HepG2 (cell line): ENCODE measurements around the gene TREML4. TPM values are rescaled to one million over a fixed set of nuclear protein-coding genes. Genes with fewer than 3 reads are reported as not detected.

ENCODE experiments used
- RBM39 ChIP-seq: fragments of 200-400 bp; formaldehyde crosslinking; IDR thresholded peaks from one replicate; pipeline ENCODE4 v1.6.1; 2018; ENCODE audit warnings: antibody characterized with exemption, mild to moderate bottlenecking, low read depth, low read length; ENCODE audit not compliant: poor library complexity, severe bottlenecking
- XBP1 ChIP-seq: sonication (generic); formaldehyde crosslinking; IDR thresholded peaks from 2 replicates; pipeline ENCODE4 v1.5.0; 2020; ENCODE audit warnings: missing genetic modification reagents
- ZFP82 ChIP-seq: sonication (generic); formaldehyde crosslinking; IDR thresholded peaks from 2 replicates; pipeline ENCODE4 v1.5.1; 2020; ENCODE audit warnings: mild to moderate bottlenecking, missing genetic modification reagents, borderline replicate concordance
- ZNF30 ChIP-seq: sonication (generic); formaldehyde crosslinking; IDR thresholded peaks from 2 replicates; pipeline ENCODE4 v1.5.0; 2020; ENCODE audit warnings: mild to moderate bottlenecking, missing genetic modification reagents
- polyA plus RNA-seq, 8 experiments: library from polyadenylated mRNA; depleted of rRNA in 3 of 8; stranded (reverse) in 7 of 8; unstranded in 1 of 8; fragments of >200 nt; fragmentation: Illumina TruSeq in 4 of 8; extraction: Trizol in 4 of 8; gene quantifications; 2 replicates each; pipeline versions ENCODE4 v1.2.1 to v1.2.3, GENCODE V29; 2011 to 2016; ENCODE audit warnings: low read depth in 4 of 8, missing spikeins in 1 of 8, mixed read lengths in 1 of 8; ENCODE audit not compliant: insufficient read depth in 1 of 8
- total RNA-seq, 5 experiments: library from RNA; depleted of rRNA; stranded (reverse); fragments of >200 nt; fragmentation: Illumina TruSeq; extraction: Trizol; gene quantifications; 2 replicates each; pipeline ENCODE4 v1.2.3, GENCODE V29; 2016; ENCODE audit warnings: low read depth in 1 of 5
- TF ChIP-seq, protein P1 (sequence below): sonication (generic); formaldehyde crosslinking; IDR thresholded peaks from 2 replicates; pipeline ENCODE4 v1.5.1; 2020; ENCODE audit warnings: missing genetic modification reagents, mild to moderate bottlenecking, borderline replicate concordance
- TF ChIP-seq, protein P2 (sequence below): IDR thresholded peaks from 2 replicates; pipeline ENCODE4 v1.6.1; 2016; ENCODE audit warnings: low read depth, control low read depth
- TF ChIP-seq, protein P3 (sequence below): sonication (generic); formaldehyde crosslinking; IDR thresholded peaks from 2 replicates; pipeline ENCODE4 v1.8.0; 2022; ENCODE audit warnings: missing genetic modification reagents, mild to moderate bottlenecking, moderate library complexity, borderline replicate concordance
- TF ChIP-seq, protein P4 (sequence below): sonication (generic); formaldehyde crosslinking; conservative IDR thresholded peaks from 2 replicates; pipeline ENCODE4 v1.8.0; 2022; ENCODE audit warnings: missing genetic modification reagents

Gene TREML4
- total and polyA plus RNA-seq, 2 of the 13 experiments (the other 11 are each of a cell fraction or from before 2014, with no cell fraction given) = not detected

DNA sequence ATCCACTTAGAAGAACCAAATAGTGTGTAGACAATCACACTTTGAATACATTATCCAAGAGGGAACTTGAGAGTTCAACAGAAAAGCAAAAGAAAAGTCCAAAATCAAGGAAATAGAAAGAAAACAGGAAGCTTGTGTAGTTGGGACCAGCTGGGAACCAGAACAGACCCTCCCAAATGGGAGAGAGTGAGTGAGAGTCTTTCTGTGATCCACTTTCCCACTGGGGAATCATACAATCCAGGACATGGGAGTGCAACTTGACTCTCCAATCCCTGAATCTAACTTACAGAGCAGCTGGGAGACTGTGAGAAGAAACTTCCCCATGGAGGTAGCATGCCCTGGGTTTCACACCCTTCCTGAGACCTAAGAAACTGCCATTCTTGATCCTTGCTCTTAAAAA, 27.0 kb downstream of the TREML4 start (continued):
- TF ChIP-seq, protein P1, sequence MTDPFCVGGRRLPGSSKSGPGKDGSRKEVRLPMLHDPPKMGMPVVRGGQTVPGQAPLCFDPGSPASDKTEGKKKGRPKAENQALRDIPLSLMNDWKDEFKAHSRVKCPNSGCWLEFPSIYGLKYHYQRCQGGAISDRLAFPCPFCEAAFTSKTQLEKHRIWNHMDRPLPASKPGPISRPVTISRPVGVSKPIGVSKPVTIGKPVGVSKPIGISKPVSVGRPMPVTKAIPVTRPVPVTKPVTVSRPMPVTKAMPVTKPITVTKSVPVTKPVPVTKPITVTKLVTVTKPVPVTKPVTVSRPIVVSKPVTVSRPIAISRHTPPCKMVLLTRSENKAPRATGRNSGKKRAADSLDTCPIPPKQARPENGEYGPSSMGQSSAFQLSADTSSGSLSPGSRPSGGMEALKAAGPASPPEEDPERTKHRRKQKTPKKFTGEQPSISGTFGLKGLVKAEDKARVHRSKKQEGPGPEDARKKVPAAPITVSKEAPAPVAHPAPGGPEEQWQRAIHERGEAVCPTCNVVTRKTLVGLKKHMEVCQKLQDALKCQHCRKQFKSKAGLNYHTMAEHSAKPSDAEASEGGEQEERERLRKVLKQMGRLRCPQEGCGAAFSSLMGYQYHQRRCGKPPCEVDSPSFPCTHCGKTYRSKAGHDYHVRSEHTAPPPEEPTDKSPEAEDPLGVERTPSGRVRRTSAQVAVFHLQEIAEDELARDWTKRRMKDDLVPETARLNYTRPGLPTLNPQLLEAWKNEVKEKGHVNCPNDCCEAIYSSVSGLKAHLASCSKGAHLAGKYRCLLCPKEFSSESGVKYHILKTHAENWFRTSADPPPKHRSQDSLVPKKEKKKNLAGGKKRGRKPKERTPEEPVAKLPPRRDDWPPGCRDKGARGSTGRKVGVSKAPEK (CRISPR knock-in tag) = no peak
- TF ChIP-seq, protein P2, sequence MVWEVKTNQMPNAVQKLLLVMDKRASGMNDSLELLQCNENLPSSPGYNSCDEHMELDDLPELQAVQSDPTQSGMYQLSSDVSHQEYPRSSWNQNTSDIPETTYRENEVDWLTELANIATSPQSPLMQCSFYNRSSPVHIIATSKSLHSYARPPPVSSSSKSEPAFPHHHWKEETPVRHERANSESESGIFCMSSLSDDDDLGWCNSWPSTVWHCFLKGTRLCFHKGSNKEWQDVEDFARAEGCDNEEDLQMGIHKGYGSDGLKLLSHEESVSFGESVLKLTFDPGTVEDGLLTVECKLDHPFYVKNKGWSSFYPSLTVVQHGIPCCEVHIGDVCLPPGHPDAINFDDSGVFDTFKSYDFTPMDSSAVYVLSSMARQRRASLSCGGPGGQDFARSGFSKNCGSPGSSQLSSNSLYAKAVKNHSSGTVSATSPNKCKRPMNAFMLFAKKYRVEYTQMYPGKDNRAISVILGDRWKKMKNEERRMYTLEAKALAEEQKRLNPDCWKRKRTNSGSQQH (CRISPR knock-in tag) = no peak
- TF ChIP-seq ZFP82 (CRISPR knock-in tag) = no peak
- TF ChIP-seq, protein P3, sequence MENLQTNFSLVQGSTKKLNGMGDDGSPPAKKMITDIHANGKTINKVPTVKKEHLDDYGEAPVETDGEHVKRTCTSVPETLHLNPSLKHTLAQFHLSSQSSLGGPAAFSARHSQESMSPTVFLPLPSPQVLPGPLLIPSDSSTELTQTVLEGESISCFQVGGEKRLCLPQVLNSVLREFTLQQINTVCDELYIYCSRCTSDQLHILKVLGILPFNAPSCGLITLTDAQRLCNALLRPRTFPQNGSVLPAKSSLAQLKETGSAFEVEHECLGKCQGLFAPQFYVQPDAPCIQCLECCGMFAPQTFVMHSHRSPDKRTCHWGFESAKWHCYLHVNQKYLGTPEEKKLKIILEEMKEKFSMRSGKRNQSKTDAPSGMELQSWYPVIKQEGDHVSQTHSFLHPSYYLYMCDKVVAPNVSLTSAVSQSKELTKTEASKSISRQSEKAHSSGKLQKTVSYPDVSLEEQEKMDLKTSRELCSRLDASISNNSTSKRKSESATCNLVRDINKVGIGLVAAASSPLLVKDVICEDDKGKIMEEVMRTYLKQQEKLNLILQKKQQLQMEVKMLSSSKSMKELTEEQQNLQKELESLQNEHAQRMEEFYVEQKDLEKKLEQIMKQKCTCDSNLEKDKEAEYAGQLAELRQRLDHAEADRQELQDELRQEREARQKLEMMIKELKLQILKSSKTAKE (CRISPR knock-in tag) = no peak
- TF ChIP-seq XBP1 (CRISPR knock-in tag) = no peak
- no peak for TF ChIP-seq RBM39
- no peak for TF ChIP-seq ZNF30 (CRISPR knock-in tag)
- TF ChIP-seq, protein P4, sequence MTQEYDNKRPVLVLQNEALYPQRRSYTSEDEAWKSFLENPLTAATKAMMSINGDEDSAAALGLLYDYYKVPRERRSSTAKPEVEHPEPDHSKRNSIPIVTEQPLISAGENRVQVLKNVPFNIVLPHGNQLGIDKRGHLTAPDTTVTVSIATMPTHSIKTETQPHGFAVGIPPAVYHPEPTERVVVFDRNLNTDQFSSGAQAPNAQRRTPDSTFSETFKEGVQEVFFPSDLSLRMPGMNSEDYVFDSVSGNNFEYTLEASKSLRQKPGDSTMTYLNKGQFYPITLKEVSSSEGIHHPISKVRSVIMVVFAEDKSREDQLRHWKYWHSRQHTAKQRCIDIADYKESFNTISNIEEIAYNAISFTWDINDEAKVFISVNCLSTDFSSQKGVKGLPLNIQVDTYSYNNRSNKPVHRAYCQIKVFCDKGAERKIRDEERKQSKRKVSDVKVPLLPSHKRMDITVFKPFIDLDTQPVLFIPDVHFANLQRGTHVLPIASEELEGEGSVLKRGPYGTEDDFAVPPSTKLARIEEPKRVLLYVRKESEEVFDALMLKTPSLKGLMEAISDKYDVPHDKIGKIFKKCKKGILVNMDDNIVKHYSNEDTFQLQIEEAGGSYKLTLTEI (CRISPR knock-in tag) = no peak
